Progenitor cell of endocrine pancreas (in vitro differentiated cells): ENCODE data around the gene NFYC. TPM values are rescaled to one million over a fixed set of nuclear protein-coding genes. Genes with fewer than 3 reads are reported as not detected.

Experiments used
- DNase-seq: peaks from one replicate; pipeline ENCODE4 v3.0.0; 2021; ENCODE audit warnings: low spot score; ENCODE audit not compliant: unreplicated experiment
- H3K27ac Mint-ChIP-seq: 2 replicates; pipeline ENCODE4 v1.8.0; 2021; ENCODE audit warnings: mild to moderate bottlenecking, moderate library complexity, mixed read lengths
- H3K27me3 Mint-ChIP-seq: 2 replicates; pipeline ENCODE4 v1.8.0; 2021; ENCODE audit warnings: mixed read lengths
- H3K36me3 Mint-ChIP-seq: 2 replicates; pipeline ENCODE4 v1.8.0; 2022; ENCODE audit warnings: mixed read lengths; ENCODE audit not compliant: insufficient read depth
- H3K4me1 Mint-ChIP-seq: 2 replicates; pipeline ENCODE4 v1.8.0; 2021; ENCODE audit warnings: low read depth, mixed read lengths
- H3K4me3 Mint-ChIP-seq: 2 replicates; pipeline ENCODE4 v1.8.0; 2021; ENCODE audit warnings: low read depth, mild to moderate bottlenecking, moderate library complexity, mixed read lengths
- H3K9me3 Mint-ChIP-seq: 2 replicates; pipeline ENCODE4 v1.8.0; 2021; ENCODE audit warnings: low read depth, mixed read lengths
- long read RNA-seq: library from polyadenylated mRNA; unstranded; transcript quantifications from one replicate; pipeline ENCODE4 v2.0.0, GENCODE V29; 2020
- total RNA-seq: library from RNA; stranded (reverse); gene quantifications from 2 replicates; pipeline ENCODE4 v1.2.1, GENCODE V29; 2021
- TF ChIP-seq, protein P1 (sequence below): fragments of 200-600 bp; sonication (generic); IDR thresholded peaks from one replicate; pipeline ENCODE4 v1.5.0; 2021; ENCODE audit warnings: antibody characterized with exemption, mild to moderate bottlenecking; ENCODE audit not compliant: unreplicated experiment

NFYC gene
- total RNA-seq, result 73.4 and 74.9 TPM in 2 replicates
- long read RNA-seq, transcript NFYC-203 (10 exons, 2,363 nt), result minor isoform, 5 of 157 reads
- long read RNA-seq, transcript NFYC-202 (10 exons, 1,202 nt), result minor isoform, 24 of 157 reads
- long read RNA-seq, transcript NFYC-213 (10 exons, 1,950 nt), result major isoform, 83 of 157 reads
- long read RNA-seq, partial matches to known transcripts, result 6 of 157 reads
- long read RNA-seq, other reads (novel, unspliced or antisense), result 31 of 157 reads

DNA sequence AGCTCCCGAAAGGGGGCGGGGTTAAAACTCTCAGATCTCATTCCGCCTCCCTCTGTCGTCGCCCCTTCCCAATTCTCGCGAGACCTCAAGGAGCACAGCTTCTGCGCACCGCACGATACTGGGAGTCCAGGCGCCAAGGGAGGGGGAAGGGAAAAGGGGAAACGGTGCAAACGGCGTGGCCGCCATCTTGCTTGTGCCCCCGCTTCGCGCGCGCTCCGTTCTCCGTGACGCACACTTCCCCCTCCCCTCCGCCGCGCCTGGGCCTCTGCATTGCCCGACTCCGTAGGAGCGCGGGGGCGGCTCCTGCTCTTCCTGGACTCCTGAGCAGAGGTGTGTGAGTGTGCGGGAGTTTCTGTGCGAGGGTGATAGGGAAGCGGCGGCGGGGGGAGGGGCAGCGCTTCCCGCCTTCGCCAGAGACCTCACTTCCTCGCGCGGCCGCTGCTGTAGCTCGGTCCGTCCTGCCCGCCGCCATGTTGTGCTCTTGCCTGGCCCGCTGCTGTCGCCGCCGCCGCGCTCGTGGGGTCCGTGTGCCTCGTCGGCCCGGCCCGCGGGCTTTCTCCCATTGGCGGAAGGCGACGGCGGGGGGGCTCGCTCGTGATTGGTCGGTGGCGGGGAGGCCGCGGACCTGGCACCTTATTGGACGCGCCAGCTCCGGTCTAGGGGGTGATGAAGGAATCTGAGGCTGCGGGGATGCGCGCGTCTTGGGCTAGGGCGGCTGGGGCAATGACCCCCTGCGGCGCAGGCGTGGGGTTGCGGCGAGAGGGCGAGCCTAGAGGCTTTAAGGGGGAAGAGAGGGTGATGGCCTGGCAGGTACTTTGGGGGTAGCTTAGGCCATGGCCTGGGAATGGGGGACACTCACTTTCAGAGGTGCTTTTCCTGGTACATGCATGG lies at the start of gene NFYC:
NFYC (plus strand) TSS at position 167 of the 891 bp plus-strand sequence. CDS start 47,140 bp downstream, outside the sequence.
- Mint-ChIP-seq H3K36me3 (peaks cover 4% of the 10 kb centered on the region), H3K4me1 (peaks cover 27% of the 10 kb centered on the region), H3K27me3 (no peaks in the 10 kb centered on the region), H3K27ac (peak within 1 kb of the TSS; percentile 100), H3K4me3 (peak within 1 kb of the TSS; percentile 98), H3K9me3 (no peaks in the 10 kb centered on the region)
- TF ChIP-seq, protein P1, sequence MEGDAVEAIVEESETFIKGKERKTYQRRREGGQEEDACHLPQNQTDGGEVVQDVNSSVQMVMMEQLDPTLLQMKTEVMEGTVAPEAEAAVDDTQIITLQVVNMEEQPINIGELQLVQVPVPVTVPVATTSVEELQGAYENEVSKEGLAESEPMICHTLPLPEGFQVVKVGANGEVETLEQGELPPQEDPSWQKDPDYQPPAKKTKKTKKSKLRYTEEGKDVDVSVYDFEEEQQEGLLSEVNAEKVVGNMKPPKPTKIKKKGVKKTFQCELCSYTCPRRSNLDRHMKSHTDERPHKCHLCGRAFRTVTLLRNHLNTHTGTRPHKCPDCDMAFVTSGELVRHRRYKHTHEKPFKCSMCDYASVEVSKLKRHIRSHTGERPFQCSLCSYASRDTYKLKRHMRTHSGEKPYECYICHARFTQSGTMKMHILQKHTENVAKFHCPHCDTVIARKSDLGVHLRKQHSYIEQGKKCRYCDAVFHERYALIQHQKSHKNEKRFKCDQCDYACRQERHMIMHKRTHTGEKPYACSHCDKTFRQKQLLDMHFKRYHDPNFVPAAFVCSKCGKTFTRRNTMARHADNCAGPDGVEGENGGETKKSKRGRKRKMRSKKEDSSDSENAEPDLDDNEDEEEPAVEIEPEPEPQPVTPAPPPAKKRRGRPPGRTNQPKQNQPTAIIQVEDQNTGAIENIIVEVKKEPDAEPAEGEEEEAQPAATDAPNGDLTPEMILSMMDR, result no peak
- DNase-seq, result peak; percentile 94

DNA sequence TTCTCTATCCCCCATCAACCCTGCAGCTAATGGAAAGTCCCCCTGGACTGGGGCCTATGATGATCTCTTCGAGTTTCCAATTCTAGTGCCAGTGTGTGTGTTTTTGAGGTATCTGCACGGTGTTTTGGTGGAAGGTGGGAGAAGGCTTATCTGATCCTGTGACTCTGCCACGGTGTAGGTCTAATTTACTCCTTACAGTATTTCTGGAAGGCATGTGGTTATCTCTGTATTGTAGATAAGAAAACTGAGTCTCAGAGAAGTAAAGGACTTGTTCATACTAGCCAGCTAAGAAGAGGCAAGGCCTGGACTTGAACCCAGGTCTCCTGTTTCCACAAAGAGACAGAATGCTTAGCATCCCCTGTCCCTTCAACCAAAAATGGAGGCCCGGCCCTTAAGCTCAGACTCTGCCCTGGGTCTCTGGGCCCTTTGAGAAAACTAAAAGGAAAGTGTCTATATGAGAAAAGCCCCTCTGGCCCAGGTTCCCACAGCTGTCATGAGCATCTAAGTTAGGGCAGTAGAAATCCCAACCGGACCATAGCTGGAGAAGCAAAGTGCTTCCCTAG lies 46.3 kb upstream of the NFYC start:
- no peaks in the 10 kb centered on the region for H3K9me3 Mint-ChIP-seq
- H3K4me1 Mint-ChIP-seq, result no peaks in the 10 kb centered on the region
- H3K4me3 Mint-ChIP-seq, result no peak overlapping the region
- DNase-seq, result no peak
- peaks cover 4% of the 10 kb centered on the region for H3K27me3 Mint-ChIP-seq
- no peaks in the 10 kb centered on the region for H3K36me3 Mint-ChIP-seq
- no peak overlapping the region for H3K27ac Mint-ChIP-seq
- TF ChIP-seq, protein P1, result no peak

DNA sequence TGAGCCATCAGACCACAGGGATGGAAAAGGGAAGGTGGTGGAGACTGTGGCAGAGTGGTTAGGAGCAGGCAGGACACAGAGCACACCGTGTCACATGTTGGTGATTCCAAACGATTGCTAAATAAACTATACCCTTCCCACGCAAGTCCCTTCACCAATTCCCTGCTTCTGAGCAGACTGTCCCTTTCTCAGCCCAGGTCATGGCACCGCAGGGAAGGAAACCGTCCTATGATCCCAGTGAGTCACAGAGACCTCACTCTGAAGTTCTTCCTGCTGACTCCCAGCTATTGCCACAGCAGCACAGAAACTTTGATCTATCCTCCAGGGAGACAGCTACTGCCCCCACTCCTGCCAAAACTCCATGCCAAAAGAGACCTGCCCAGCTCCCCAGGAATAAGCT lies 45.2 kb upstream of the NFYC start:
- H3K27me3 Mint-ChIP-seq, result peaks cover 4% of the 10 kb centered on the region
- H3K4me1 Mint-ChIP-seq, result no peaks in the 10 kb centered on the region
- H3K36me3 Mint-ChIP-seq, result no peaks in the 10 kb centered on the region
- no peak overlapping the region for H3K27ac Mint-ChIP-seq
- TF ChIP-seq, protein P1, result no peak
- no peaks in the 10 kb centered on the region for H3K9me3 Mint-ChIP-seq
- DNase-seq, result no peak
- no peak overlapping the region for H3K4me3 Mint-ChIP-seq

DNA sequence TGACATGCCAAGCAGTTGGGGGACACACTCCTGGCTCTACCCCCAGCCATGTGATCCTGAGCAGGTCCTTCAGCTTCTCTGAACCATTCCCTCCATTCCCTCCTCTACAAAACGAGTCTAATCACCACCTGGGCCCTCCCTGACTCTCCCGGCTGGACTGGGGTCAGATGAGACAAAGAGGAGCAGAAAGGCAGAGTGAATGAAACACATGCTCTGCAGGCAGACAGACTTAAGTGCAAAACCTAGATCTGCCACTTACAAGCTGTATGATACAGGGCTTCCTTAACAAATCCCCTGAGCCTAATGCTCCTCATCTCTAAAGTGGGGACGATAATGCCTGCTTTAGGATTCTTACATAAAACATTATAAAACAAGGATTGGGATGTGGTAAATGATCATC lies 43.3 kb upstream of the NFYC start:
- Mint-ChIP-seq H3K27ac (no peak overlapping the region), H3K36me3 (no peaks in the 10 kb centered on the region), H3K9me3 (no peaks in the 10 kb centered on the region), H3K4me3 (no peak overlapping the region), H3K27me3 (peaks cover 4% of the 10 kb centered on the region), H3K4me1 (no peaks in the 10 kb centered on the region)
- TF ChIP-seq, protein P1, result no peak
- no peak for DNase-seq

DNA sequence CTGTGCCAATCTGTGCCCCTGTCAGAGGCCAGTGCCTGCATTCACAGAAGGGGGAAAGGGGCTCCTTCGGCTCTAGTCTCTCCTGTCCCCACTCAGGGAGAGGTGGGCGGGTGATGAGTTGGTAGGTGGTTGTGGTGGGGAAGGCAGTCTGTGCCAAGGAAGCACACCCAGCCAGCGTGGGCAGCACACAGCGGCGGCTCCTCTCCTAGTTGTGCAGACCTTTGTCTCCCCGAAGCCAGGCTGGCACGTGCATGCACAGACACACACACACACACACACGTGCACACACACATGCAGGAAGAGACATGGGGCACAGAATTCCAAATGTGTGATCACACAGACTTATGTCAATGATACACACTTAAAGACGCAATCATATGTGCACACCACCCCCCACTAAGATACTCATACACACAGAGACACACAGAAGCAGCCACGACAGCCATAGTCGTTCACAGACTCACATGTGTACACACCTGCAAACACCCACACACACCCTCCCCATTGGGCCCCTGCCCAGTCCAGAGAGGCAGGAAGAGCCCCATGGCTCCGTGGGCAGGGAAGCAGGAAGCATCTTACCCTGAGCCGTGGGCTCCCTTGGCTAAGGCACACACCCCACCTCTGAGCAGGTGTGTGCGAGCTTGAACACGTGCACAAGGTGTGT lies 42.4 kb upstream of the NFYC start:
- H3K4me1 Mint-ChIP-seq, result no peaks in the 10 kb centered on the region
- no peak overlapping the region for H3K4me3 Mint-ChIP-seq
- no peak overlapping the region for H3K27ac Mint-ChIP-seq
- no peaks in the 10 kb centered on the region for H3K36me3 Mint-ChIP-seq
- peaks cover 4% of the 10 kb centered on the region for H3K27me3 Mint-ChIP-seq
- TF ChIP-seq, protein P1, result no peak
- H3K9me3 Mint-ChIP-seq, result no peaks in the 10 kb centered on the region
- DNase-seq, result no peak
